GM18511 (cell line): ENCODE data around the gene BST2.

Experiments
- ATAC-seq: cut with Tn5 transposase; IDR thresholded peaks from one replicate; pipeline ENCODE4 v1.9.1; 2021; ENCODE audit warnings: mild to moderate bottlenecking, moderate library complexity; ENCODE audit not compliant: unreplicated experiment

The BST2 gene

GRCh38 chr19:17405250-17406045 lies at the start of gene BST2:
Gene BST2, minus strand, starts transcription at chr19:17405630. Its CDS starts 55 bp downstream, at chr19:17405575.
- ATAC-seq = peak; percentile 81

GRCh38 chr19:17454576-17455071 lies 49.2 kb upstream of the BST2 start:
- ATAC-seq = no peak

- ATAC-seq = no peak
Observed at GRCh38 chr19:17451820-17452219, 46.4 kb upstream of the BST2 start.

DNA sequence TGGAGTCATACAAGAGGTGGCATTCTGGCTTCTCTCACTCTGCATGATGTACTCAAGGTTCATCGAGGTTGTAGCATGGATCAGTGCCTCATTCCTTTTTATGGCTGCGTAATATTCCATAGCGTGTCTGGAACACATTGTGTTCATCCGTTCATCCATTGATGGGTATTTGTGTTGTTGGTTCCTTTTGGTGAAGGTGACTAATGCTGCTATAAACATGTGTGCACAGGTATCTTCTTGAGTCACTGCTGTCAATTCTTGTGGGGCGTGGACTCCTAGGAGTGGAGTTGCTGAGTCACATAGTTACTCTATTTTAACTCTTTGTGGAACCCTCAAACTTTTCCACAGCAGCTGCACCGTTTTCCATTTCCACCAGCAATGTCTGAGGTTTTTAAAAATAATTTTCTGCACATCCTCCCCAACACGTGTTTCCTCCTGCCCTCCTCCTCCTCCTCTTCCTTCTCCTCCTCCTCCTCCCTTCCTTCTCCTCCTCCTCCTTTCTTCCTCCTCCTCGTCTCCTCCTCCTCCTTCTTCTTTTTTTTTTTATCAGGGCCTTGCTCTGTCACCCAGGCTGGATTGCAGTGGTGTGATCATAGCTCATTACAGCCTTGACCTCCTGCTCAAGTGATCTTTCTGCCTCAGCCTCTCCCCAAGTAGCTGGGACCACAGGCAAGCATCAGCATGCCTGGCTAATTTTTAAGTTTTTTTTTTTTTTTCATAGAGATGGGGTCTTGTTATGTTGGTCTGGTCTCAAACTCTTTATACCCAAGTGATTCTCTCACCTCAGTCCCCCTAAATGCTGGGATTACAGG lies 45.0 kb upstream of the BST2 start:
- ATAC-seq = no peak

DNA sequence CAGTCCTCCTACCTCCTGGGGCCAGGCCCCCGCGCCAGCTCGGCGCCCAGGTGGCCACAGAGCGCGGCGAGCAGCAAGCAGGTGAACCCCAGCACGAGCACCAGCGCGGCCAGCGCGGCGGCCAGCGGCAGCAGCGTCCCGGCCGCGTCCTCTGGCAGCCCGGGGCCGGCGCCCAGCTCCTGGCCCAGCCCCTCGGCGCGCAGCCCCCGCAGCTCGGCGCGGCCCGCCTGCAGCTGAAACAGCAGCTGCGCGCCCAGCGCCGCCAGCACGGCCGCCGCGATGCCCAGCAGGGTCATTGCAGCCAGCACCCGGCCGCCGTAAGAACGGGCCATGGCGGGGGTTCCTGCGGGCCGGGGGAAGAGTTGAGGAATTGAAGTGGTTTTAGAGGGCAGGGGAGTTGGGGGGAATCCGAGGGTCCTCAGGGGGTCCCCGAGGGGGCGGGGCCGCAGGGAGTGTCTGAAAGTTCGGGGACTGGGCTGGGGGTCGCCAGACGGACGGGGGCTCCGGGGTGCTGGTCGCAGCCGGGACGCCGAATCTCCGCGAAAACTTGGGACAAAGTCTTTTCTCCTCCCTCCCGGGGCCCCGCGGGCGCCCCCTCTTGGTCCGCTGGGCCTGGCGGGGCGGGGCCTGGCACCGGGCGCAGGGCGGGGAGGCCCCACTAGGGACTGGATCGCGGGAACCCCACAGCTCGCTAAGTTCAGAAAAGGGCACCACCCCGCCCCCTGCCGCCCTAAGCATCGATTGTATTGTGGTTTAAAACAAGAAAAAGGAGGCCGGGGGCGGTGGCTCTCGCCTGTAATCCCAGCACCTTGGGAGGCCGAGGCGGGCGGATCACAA lies 42.9 kb upstream of the BST2 start, which contains the start of gene TMEM221:
TMEM221 (minus strand) TSS at position 538 of the 837 bp plus-strand sequence; CDS start at position 332, 206 bp downstream.
- ATAC-seq = no peak

DNA sequence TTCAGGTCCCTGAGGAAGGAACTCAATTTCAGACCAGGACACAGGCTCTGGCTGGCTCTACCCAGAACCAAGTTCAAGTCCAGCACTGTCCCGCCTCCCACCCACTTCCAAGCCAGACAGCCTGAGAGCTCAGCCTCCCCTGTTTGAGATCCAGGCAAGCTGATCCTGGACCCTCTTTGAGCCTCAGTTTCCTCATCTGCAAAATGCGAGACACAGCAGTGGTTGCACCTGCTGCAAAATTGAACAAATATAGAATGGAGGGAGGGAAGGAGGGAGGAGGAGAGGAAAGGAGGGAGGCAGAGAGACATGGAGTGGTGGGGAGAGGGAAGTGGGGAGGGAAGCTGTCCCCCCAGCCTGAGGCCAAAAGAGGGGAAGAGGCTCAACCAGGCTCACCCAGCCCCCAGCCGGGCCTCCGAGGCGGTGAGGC lies 42.3 kb upstream of the BST2 start:
- ATAC-seq = no peak

- ATAC-seq = no peak
Observed at GRCh38 chr19:17445526-17446165, 40.2 kb upstream of the BST2 start.

DNA sequence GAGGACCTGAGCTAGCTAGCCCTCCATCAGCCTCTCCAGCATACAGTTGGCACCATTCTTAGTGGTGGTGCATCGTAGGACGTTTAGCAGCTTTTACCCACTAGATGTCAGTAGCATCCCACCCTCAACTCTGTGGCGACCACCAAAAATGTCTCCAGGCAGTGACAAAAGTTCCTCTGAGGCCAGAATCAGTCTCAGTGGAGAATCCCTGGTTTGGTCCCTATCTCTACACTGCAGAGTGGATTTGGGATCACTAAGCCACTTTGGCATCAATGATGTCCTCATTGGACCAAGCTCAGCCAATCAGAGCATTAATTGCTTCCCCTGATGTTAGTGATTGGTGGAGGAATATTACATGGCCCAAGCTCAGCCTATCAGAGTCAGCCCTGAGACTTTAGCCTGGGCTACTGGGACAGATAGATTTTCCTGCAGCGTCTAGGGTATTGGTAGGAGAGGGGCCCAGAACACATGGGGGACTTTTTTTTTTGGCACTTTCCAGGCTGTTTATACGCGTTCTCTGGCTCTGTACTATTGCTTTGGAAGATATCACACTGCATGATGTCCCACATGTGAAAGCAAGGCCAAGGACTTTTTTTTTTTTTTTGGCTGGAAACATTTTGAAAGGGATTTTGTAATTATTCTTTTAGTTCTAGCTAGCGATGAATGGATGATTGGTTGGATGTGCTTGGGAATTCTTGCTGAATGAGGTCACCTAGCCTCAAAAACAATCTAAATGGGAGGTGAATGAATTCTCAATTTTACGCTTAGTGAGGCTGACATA lies 36.0 kb upstream of the BST2 start:
- no peak for ATAC-seq

DNA sequence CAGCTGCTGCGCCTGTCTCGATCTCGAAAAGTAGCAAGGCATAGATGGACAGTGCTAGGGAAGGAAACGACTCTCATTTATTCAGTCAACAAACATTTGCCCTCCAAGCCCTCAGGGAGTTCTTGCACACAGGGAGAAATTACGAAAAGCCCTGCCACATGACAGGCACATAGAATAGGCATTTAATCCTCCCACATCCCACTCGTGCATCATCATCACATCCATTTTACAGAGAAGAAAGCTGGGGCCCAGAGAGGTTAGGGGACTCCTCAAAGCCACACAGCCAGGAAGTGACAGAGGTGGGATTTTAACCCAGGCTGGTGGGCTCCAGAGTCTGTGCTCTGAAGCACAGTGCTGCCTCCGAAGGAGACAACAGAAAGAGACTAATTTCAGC lies 31.4 kb upstream of the BST2 start:
- no peak for ATAC-seq

DNA sequence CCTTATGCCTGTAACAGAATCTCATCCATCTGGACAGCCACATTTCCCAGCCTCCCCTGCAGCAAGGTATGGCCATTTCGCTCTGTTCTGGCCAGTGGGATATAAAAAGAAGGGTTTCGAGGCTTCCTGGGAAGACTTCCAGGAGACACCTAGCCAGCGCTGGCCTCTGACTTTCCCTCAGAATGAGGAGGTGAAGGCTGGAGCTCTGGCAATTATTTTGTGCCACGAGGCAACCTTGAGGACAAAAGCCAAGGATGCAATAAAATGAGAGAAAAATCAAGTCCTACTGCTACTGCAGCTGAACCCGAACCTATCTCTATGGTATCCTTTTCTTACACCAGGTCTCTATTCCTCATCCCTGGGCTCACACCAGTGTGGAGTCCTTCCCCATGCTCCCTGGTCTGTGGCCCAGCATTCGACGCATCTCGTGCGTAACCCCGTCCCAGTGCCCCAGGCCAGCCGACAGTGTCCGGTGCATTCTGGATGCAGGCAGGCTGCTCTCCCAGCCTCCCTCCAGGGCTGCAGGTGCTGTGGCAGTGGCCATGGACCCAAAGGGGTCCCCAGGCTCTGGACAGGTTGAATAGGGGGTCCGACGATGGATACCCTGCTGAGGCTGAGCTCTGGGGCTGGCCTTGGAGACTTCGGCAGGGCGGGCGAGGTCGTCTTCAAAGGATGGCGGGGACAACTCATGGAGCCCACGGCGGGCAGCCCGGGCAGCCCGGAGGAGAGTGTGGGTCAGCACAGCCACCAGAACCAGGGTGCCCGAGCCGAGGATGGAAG lies 30.9 kb upstream of the BST2 start:
- no peak for ATAC-seq

- ATAC-seq = no peak
Observed at GRCh38 chr19:17435218-17435617, 29.8 kb upstream of the BST2 start.

- ATAC-seq = no peak
Observed at GRCh38 chr19:17431417-17431816, 26.0 kb upstream of the BST2 start.

- ATAC-seq = no peak
Observed at GRCh38 chr19:17429641-17430113, 24.2 kb upstream of the BST2 start.

- ATAC-seq = no peak
Observed at GRCh38 chr19:17424743-17425365, 19.4 kb upstream of the BST2 start.

DNA sequence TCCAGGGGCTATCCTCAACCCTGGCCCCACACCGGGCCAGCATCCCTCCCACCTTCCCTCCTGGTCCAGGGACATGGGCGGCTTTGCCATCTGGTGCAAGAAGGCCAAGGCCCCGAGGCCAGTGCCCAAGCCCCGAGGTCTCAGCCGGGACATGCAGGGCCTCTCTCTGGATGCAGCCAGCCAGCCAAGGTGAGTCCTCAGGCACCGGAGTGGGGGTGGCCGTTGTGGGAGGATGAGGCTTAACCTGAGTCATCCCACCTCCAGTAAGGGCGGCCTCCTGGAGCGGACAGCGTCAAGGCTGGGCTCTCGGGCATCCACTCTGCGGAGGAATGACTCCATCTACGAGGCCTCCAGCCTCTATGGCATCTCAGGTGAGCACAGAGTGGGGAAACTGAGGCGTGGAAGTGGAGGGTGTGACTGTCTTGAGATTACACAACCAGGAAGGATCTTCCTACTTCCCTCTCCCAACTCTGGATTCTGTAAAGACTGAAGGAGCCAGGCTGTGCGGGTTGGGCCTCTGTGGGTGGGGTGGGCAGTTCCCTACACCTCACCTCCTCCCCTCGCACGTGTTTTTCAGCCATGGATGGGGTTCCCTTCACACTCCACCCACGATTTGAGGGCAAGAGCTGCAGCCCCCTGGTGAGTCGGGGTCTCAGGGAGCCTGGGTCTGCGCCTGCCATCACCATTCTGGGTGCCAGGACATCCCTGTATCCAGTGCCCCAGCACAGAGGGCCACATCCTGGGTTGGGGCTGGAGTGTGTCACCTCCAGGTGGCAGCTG lies 18.2 kb upstream of the BST2 start:
- ATAC-seq = no peak

- ATAC-seq = no peak
Observed at GRCh38 chr19:17421942-17422341, 16.5 kb upstream of the BST2 start.

- ATAC-seq = peak; percentile 13
Observed at GRCh38 chr19:17420475-17420924, 15.1 kb upstream of the BST2 start.
